Activated CD4-positive, alpha-beta memory T cell treated with anti-CD3 and anti-CD28 coated beads for 36 hours (primary cell): ENCODE data around the gene ALKBH7. TPM values are rescaled to one million over a fixed set of nuclear protein-coding genes. Genes with fewer than 3 reads are reported as not detected.

ENCODE experiments used
- CTCF ChIA-PET: fragments of 350-600 bp; sonication (Branson Sonifier 250); formaldehyde crosslinking; loops from one replicate; lab custom pipeline; 2021; ENCODE audit warnings: antibody characterized with exemption, inconsistent platforms; lab: Charles Lee
- POLR2A ChIA-PET: fragments of 350-600 bp; sonication (Branson Sonifier 250); formaldehyde crosslinking; loops from one replicate; lab custom pipeline; 2021; ENCODE audit warnings: antibody characterized with exemption; lab: Charles Lee
- DNase-seq: peaks from one replicate; pipeline ENCODE4 v3.0.0-alpha.2; 2020
- H3K27ac Mint-ChIP-seq: one replicate; pipeline ENCODE4 v1.8.0; 2021; ENCODE audit warnings: mixed read lengths
- H3K27me3 Mint-ChIP-seq: one replicate; pipeline ENCODE4 v1.8.0; 2021; ENCODE audit warnings: mixed read lengths
- H3K36me3 Mint-ChIP-seq: one replicate; pipeline ENCODE4 v1.8.0; 2021; ENCODE audit warnings: mixed read lengths
- H3K4me1 Mint-ChIP-seq: one replicate; pipeline ENCODE4 v1.8.0; 2021; ENCODE audit warnings: low read depth, mixed read lengths
- H3K4me3 Mint-ChIP-seq: one replicate; pipeline ENCODE4 v1.8.0; 2021; ENCODE audit warnings: mild to moderate bottlenecking, mixed read lengths
- H3K9me3 Mint-ChIP-seq: one replicate; pipeline ENCODE4 v1.8.0; 2021; ENCODE audit warnings: mixed read lengths
- intact Hi-C: fragments of 100-400 bp; cut with micrococcal nuclease; formaldehyde crosslinking; loops from one replicate; pipeline ENCODE4 v1.15.1; 2023
- total RNA-seq, 2 experiments: library from RNA; stranded (reverse); gene quantifications; one replicate each; pipeline ENCODE4 v1.2.3, GENCODE V29; 2021

Gene ALKBH7
- total RNA-seq, 2 experiments from 2014 or later = 57.6 to 58.5 TPM

DNA sequence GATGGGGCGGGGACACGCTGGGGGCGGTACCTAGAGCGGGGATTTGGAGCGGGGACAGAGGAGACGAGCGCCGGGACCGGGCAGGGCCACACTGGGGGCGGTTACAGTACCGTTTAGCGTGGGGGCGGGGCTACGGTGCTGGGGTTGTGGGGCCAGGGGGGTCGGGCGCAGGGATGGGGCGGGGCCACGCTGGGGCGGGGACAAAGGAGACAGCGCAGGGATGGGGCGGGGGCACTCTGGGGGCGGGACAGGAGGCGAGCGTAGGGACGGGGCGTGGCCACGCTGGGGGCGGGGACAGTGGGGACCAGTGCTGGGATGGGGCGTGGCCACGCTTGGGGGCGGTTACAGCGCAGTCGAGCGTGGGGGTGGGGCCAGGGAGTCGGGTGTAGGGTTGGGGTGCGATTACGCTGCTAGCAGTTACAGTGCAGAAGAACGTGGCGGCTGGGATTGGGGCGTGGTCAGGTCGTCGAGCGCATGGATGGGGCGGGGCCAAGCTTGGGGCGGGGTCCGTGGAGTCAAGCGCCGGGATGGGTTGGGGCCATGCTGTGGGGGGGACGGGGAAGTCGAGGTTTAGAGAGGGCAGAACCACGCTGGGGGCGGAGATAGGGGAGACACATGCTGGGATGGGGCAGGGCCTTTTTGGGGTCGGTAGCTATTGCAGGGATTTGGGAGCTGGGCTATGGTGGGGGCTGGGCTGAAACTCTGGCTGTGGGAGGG is 660 bp downstream of the ALKBH7 start:
- no peaks in the 10 kb centered on the region for H3K27me3 Mint-ChIP-seq
- intact Hi-C loops = loop anchor here (1.0 to 10.0 kb wide), 6 partner anchors 20 to 693 kb away; partner anchors contain the start of genes GPR108, GTF2F1, MICOS13 and TRIP10
- no peaks in the 10 kb centered on the region for H3K9me3 Mint-ChIP-seq
- POLR2A ChIA-PET = interaction anchor here (0.9 to 3.4 kb wide), 4 partner anchors 11 to 108 kb away, joined by 3 to 29 read pairs (median 10); partner anchors contain the start of genes CLPP, DENND1C, GTF2F1 and KHSRP
- H3K36me3 Mint-ChIP-seq = peaks cover 2% of the 10 kb centered on the region
- peaks cover 11% of the 10 kb centered on the region for H3K4me1 Mint-ChIP-seq
- H3K4me3 Mint-ChIP-seq = peak overlapping the region; percentile 80
- CTCF ChIA-PET = interaction anchor here (0.9 to 1.8 kb wide), 4 partner anchors 10 to 490 kb away, joined by 3 to 7 read pairs (median 4); partner anchors contain the start of gene DENND1C
- peak overlapping the region; percentile 88 for H3K27ac Mint-ChIP-seq
- DNase-seq = peak; percentile 100

GRCh38 chr19:6373813-6374108 is 1.2 kb downstream of the ALKBH7 start:
- CTCF ChIA-PET = interaction anchor here (1.8 kb wide), 1 partner anchor 490 kb away, joined by 7 read pairs; no protein-coding TSS in a partner anchor

GRCh38 chr19:6374161-6374709 is 1.6 kb downstream of the ALKBH7 start:
- CTCF ChIA-PET = interaction anchor here (0.6 to 1.8 kb wide), 2 partner anchors 245 to 489 kb away, joined by 3 to 7 read pairs; no protein-coding TSS in a partner anchor
- Mint-ChIP-seq H3K4me1 (peaks cover 11% of the 10 kb centered on the region), H3K27me3 (no peaks in the 10 kb centered on the region), H3K4me3 (no peak overlapping the region), H3K36me3 (no peaks in the 10 kb centered on the region), H3K27ac (no peak overlapping the region), H3K9me3 (no peaks in the 10 kb centered on the region)
- DNase-seq = no peak
- intact Hi-C loops = loop anchor here (5.0 to 10.0 kb wide), 2 partner anchors 361 to 488 kb away; partner anchors contain the start of genes GPR108 and TRIP10
- POLR2A ChIA-PET = no interaction called here

More at GRCh38 chr19:6373813-6374108, 1.2 kb downstream of the ALKBH7 start:
- no peaks in the 10 kb centered on the region for H3K27me3 Mint-ChIP-seq
- H3K36me3 Mint-ChIP-seq = no peaks in the 10 kb centered on the region
- H3K27ac Mint-ChIP-seq = peak overlapping the region; percentile 61
- peak overlapping the region; percentile 80 for H3K4me3 Mint-ChIP-seq
- DNase-seq = no peak
- H3K9me3 Mint-ChIP-seq = no peaks in the 10 kb centered on the region
- intact Hi-C loops = loop anchor here (1.0 to 10.0 kb wide), 6 partner anchors 20 to 693 kb away; partner anchors contain the start of genes GPR108, GTF2F1, MICOS13 and TRIP10
- POLR2A ChIA-PET = interaction anchor here (2.0 to 3.4 kb wide), 2 partner anchors 12 to 51 kb away, joined by 15 to 29 read pairs; partner anchors contain the start of genes CLPP and KHSRP
- H3K4me1 Mint-ChIP-seq = peaks cover 11% of the 10 kb centered on the region

GRCh38 chr19:6374711-6375410 is 2.3 kb downstream of the ALKBH7 start:
- CTCF ChIA-PET = interaction anchor here (0.6 kb wide), 1 partner anchor 245 kb away, joined by 3 read pairs; no protein-coding TSS in a partner anchor
- H3K4me3 Mint-ChIP-seq = no peak overlapping the region
- DNase-seq = no peak
- intact Hi-C loops = loop anchor here (5.0 to 10.0 kb wide), 2 partner anchors 360 to 487 kb away; partner anchors contain the start of genes GPR108 and TRIP10
- H3K27ac Mint-ChIP-seq = no peak overlapping the region
- H3K4me1 Mint-ChIP-seq = peaks cover 11% of the 10 kb centered on the region
- H3K36me3 Mint-ChIP-seq = peaks cover 3% of the 10 kb centered on the region
- POLR2A ChIA-PET = no interaction called here
- no peaks in the 10 kb centered on the region for H3K27me3 Mint-ChIP-seq
- H3K9me3 Mint-ChIP-seq = no peaks in the 10 kb centered on the region

- H3K36me3 Mint-ChIP-seq = peaks cover 9% of the 10 kb centered on the region
- intact Hi-C loops = loop anchor here (10.0 kb wide), 1 partner anchor 359 kb away; the partner anchor contains the start of genes GPR108 and TRIP10
- DNase-seq = no peak
- no peak within 1 kb of the TSS for H3K4me3 Mint-ChIP-seq
- POLR2A ChIA-PET = no interaction called here
- peaks cover 11% of the 10 kb centered on the region for H3K4me1 Mint-ChIP-seq
- H3K27ac Mint-ChIP-seq = no peak within 1 kb of the TSS
- H3K27me3 Mint-ChIP-seq = no peaks in the 10 kb centered on the region
- no peaks in the 10 kb centered on the region for H3K9me3 Mint-ChIP-seq
- CTCF ChIA-PET = no interaction called here
Measured at GRCh38 chr19:6375411-6376010, 2.9 kb downstream of the ALKBH7 start, which contains the start of gene PSPN. Gene PSPN, minus strand, starts transcription at chr19:6375933. Its CDS starts 84 bp downstream, at chr19:6375849.

DNA sequence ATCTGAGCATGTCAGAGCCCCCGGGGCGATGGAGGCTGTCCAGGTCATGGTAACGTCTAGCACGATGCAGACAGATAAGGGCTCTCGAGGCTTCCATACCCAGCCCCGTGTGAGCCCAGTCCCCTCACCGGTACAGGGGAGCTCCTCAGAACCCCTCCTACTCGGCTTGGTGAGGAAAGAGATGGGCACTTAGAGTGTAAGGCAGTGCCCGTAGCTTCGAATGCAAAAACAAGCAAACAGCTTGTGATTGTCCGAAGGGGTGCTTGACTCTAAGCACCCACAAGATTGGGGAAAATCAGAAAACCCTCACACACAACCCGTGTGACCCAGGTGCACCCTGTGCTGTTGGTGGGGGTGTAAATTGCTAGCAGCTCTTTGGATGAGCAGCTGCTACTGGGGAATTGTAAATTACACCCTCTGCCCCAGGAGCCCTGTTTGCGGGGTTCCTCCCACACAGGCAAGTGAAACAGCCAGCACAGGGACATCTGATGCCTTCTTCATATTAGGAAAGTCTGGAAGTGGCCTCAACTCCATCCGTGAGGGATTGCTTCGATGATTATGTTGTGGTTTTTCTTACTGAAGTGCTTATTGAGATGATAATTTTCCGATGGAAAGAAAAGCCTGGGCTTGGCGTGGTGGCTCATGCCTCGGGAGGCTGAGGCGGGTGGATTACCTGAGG is 4.1 kb downstream of the ALKBH7 start:
- no peak overlapping the region for H3K4me3 Mint-ChIP-seq
- ChIA-PET POLR2A (no interaction called here), CTCF (no interaction called here)
- peaks cover 17% of the 10 kb centered on the region for H3K36me3 Mint-ChIP-seq
- intact Hi-C loops = loop anchor here (10.0 kb wide), 1 partner anchor 358 kb away; the partner anchor contains the start of genes GPR108 and TRIP10
- DNase-seq = no peak
- H3K27me3 Mint-ChIP-seq = no peaks in the 10 kb centered on the region
- H3K9me3 Mint-ChIP-seq = no peaks in the 10 kb centered on the region
- H3K4me1 Mint-ChIP-seq = peaks cover 11% of the 10 kb centered on the region
- H3K27ac Mint-ChIP-seq = no peak overlapping the region

GRCh38 chr19:6378041-6378440 is 5.4 kb downstream of the ALKBH7 start:
- H3K4me1 Mint-ChIP-seq = peaks cover 7% of the 10 kb centered on the region
- H3K4me3 Mint-ChIP-seq = no peak overlapping the region
- H3K36me3 Mint-ChIP-seq = peaks cover 22% of the 10 kb centered on the region
- DNase-seq = no peak
- intact Hi-C loops = loop anchor here (10.0 kb wide), 1 partner anchor 357 kb away; the partner anchor contains the start of genes GPR108 and TRIP10
- ChIA-PET POLR2A (no interaction called here), CTCF (no interaction called here)
- no peak overlapping the region for H3K27ac Mint-ChIP-seq
- no peaks in the 10 kb centered on the region for H3K27me3 Mint-ChIP-seq
- no peaks in the 10 kb centered on the region for H3K9me3 Mint-ChIP-seq

GRCh38 chr19:6378486-6378885 is 5.9 kb downstream of the ALKBH7 start:
- CTCF ChIA-PET = no interaction called here
- H3K36me3 Mint-ChIP-seq = peaks cover 27% of the 10 kb centered on the region

DNA sequence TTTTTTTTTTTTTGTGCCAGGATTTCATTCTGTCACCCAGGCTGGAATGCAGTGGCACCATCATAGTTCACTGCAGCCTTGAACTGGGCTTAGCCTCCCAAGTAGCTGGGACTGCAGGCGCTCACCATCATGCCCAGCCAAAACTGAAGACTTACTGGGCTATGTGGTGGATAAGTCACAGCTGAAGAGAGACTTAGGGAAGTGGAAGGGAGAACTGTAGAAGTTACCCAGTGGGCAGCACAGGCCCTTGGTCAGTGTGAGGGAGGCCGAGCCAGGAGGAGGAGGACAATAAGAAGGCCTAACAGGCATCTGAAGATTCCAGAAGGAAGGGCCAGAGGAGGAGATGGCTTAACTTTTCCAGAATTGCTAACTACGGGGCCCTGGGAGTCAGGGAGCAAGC is 7.2 kb downstream of the ALKBH7 start:
- H3K9me3 Mint-ChIP-seq = no peaks in the 10 kb centered on the region
- DNase-seq = no peak
- POLR2A ChIA-PET = no interaction called here
- CTCF ChIA-PET = no interaction called here
- no peak overlapping the region for H3K27ac Mint-ChIP-seq
- no peak overlapping the region for H3K4me3 Mint-ChIP-seq
- H3K27me3 Mint-ChIP-seq = no peaks in the 10 kb centered on the region
- H3K36me3 Mint-ChIP-seq = peaks cover 31% of the 10 kb centered on the region
- H3K4me1 Mint-ChIP-seq = no peaks in the 10 kb centered on the region
- intact Hi-C loops = loop anchor here (10.0 kb wide), 1 partner anchor 355 kb away; the partner anchor contains the start of genes GPR108 and TRIP10

More at GRCh38 chr19:6378486-6378885, 5.9 kb downstream of the ALKBH7 start:
- intact Hi-C loops = loop anchor here (10.0 kb wide), 1 partner anchor 356 kb away; the partner anchor contains the start of genes GPR108 and TRIP10
- H3K27me3 Mint-ChIP-seq = no peaks in the 10 kb centered on the region
- POLR2A ChIA-PET = no interaction called here
- H3K4me3 Mint-ChIP-seq = no peak overlapping the region
- peaks cover 4% of the 10 kb centered on the region for H3K4me1 Mint-ChIP-seq
- no peaks in the 10 kb centered on the region for H3K9me3 Mint-ChIP-seq
- DNase-seq = no peak
- no peak overlapping the region for H3K27ac Mint-ChIP-seq

DNA sequence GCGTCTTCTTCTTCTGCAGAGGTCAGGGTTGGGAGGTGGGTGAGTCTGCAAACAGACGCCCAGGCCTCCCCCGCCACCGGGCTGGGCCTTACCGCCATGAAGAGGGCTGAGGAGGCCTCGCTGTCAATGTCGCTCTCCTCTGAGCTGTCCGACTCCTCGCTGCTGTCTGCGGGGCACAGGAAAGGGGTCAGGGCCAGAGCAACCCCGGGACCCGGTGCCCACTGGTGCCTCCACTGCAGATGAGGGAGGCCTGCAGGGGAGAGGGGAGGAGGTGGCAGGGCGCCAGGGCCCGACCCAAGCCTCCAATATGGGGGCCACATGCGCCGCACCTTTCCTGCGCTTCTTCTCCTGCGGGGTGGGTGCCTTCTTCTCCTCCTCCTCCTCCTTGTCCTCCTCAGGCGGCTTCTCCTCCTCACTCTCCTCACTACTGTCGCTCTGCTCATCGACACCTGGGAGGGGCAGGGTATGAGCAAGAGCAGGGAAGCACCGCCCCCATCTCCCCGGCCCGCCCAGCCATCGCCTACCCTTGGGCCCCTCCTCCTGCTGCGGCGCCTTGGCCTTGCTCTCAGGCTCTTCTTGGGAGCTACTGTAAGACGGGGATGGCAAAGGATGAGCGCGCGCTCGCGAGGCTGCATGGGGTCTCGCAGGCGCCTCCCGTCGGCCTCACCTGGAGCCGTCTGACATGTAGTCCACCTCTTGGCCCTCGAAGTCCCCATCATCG is 8.6 kb downstream of the ALKBH7 start:
- DNase-seq = no peak
- ChIA-PET POLR2A (no interaction called here), CTCF (no interaction called here)
- intact Hi-C loops = no loop called here
- no peaks in the 10 kb centered on the region for H3K4me1 Mint-ChIP-seq
- H3K27me3 Mint-ChIP-seq = no peaks in the 10 kb centered on the region
- H3K4me3 Mint-ChIP-seq = no peak overlapping the region
- H3K27ac Mint-ChIP-seq = no peak overlapping the region
- peaks cover 39% of the 10 kb centered on the region for H3K36me3 Mint-ChIP-seq
- no peaks in the 10 kb centered on the region for H3K9me3 Mint-ChIP-seq
